ENCODE results near the gene CNN2. TPM values are rescaled to one million over a fixed set of nuclear protein-coding genes. Genes with fewer than 3 reads are reported as not detected.
A peak's percentile ranks its signal among the peaks of the same experiment; 100 is the strongest.

The CNN2 gene
- total and polyA plus RNA-seq, 2 of the 13 experiments (the other 11 are each of a cell fraction or from before 2014, with no cell fraction given) = 63.6 to 70.0 TPM

DNA sequence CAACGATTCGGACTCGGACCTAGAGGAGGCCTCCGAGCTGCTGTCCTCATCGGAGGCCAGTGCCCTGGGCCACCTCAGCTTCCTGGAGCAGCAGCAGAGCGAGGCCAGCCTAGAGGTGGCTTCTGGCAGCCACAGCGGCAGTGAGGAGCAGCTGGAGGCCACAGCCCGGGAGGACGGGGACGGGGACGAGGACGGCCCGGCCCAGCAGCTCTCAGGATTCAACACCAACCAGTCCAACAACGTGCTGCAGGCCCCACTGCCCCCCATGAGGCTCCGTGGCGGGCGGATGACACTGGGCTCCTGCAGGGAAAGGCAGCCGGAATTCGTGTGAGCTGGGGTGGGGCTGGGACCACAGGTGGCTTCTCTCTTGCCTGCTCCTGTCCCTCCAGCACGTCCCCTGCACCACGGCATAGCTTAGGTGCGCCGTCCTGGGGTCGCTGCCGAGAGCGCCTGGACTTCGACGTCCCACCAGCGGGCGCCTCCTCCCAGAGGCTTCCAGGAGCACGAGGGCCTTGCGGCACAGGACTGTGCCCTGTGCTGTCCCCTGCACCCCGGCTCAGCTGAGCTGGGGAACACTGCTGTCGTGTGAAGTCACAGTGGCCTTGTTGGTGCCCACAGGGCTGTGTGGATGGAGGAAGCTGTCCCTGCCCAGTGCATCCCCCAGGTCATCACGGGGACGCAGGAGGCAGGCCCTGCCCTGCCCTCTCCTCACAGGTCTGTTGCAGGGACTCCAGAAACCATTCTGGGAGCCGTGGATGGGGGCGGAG lies 59.5 kb downstream of the CNN2 start (continued):
- no peak for TF ChIP-seq ZNF839 (CRISPR knock-in tag; IDR thresholded peaks at IDR 0.05; ENCODE audit: borderline replicate concordance)
- no peak for TF ChIP-seq HOXA7 (CRISPR knock-in tag; IDR thresholded peaks at IDR 0.05)
- TF ChIP-seq RBAK (CRISPR knock-in tag; IDR thresholded peaks at IDR 0.05) = no peak
- peak; percentile 61; the same call in 1 of the 2 replicates for TF ChIP-seq ZNF589 (CRISPR knock-in tag; conservative IDR thresholded peaks at IDR 0.05)
- TF ChIP-seq SALL1 (CRISPR knock-in tag; IDR thresholded peaks at IDR 0.05) = no peak
- TF ChIP-seq TRIM24 (CRISPR knock-in tag; IDR thresholded peaks at IDR 0.05) = no peak
- no peak for TF ChIP-seq RAD21 (CRISPR knock-in tag; IDR thresholded peaks at IDR 0.05)
- TF ChIP-seq PITX1 (CRISPR knock-in tag; IDR thresholded peaks at IDR 0.05) = no peak
- no peak for TF ChIP-seq ZFP90 (CRISPR knock-in tag; IDR thresholded peaks at IDR 0.05; ENCODE audit: borderline replicate concordance)
- TF ChIP-seq, protein P1, sequence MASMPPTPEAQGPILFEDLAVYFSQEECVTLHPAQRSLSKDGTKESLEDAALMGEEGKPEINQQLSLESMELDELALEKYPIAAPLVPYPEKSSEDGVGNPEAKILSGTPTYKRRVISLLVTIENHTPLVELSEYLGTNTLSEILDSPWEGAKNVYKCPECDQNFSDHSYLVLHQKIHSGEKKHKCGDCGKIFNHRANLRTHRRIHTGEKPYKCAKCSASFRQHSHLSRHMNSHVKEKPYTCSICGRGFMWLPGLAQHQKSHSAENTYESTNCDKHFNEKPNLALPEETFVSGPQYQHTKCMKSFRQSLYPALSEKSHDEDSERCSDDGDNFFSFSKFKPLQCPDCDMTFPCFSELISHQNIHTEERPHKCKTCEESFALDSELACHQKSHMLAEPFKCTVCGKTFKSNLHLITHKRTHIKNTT (CRISPR knock-in tag; IDR thresholded peaks at IDR 0.05) = no peak
- TF ChIP-seq, protein P2, sequence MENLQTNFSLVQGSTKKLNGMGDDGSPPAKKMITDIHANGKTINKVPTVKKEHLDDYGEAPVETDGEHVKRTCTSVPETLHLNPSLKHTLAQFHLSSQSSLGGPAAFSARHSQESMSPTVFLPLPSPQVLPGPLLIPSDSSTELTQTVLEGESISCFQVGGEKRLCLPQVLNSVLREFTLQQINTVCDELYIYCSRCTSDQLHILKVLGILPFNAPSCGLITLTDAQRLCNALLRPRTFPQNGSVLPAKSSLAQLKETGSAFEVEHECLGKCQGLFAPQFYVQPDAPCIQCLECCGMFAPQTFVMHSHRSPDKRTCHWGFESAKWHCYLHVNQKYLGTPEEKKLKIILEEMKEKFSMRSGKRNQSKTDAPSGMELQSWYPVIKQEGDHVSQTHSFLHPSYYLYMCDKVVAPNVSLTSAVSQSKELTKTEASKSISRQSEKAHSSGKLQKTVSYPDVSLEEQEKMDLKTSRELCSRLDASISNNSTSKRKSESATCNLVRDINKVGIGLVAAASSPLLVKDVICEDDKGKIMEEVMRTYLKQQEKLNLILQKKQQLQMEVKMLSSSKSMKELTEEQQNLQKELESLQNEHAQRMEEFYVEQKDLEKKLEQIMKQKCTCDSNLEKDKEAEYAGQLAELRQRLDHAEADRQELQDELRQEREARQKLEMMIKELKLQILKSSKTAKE (CRISPR knock-in tag; IDR thresholded peaks at IDR 0.05; ENCODE audit: borderline replicate concordance) = 0 out of 2 replicates have a peak, but pooled peaks have one; percentile 3
- TF ChIP-seq RBFOX2 (IDR thresholded peaks at IDR 0.05; ENCODE audit: low read depth, low read length) = peak; percentile 79
- TF ChIP-seq, protein P3, sequence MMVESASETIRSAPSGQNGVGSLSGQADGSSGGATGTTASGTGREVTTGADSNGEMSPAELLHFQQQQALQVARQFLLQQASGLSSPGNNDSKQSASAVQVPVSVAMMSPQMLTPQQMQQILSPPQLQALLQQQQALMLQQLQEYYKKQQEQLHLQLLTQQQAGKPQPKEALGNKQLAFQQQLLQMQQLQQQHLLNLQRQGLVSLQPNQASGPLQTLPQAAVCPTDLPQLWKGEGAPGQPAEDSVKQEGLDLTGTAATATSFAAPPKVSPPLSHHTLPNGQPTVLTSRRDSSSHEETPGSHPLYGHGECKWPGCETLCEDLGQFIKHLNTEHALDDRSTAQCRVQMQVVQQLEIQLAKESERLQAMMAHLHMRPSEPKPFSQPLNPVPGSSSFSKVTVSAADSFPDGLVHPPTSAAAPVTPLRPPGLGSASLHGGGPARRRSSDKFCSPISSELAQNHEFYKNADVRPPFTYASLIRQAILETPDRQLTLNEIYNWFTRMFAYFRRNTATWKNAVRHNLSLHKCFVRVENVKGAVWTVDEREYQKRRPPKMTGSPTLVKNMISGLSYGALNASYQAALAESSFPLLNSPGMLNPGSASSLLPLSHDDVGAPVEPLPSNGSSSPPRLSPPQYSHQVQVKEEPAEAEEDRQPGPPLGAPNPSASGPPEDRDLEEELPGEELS (CRISPR knock-in tag; IDR thresholded peaks at IDR 0.05) = no peak
- TF ChIP-seq ZNF768 (CRISPR knock-in tag; IDR thresholded peaks at IDR 0.05) = 0 out of 2 replicates have a peak, but pooled peaks have one; percentile 9
- TF ChIP-seq, protein P4, sequence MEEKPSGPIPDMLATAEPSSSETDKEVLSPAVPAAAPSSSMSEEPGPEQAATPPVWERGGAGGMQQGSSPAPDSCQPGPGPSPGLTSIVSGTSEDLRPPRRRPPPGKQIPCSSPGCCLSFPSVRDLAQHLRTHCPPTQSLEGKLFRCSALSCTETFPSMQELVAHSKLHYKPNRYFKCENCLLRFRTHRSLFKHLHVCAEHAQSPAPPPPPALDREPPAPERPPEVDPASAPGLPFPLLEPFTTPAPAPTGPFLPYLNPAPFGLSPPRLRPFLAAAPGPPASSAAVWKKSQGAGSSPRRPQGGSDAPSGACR (CRISPR knock-in tag; IDR thresholded peaks at IDR 0.05) = no peak
- TF ChIP-seq ARNT (IDR thresholded peaks at IDR 0.05) = no peak
- no peak for TF ChIP-seq KDM6A (CRISPR knock-in tag; IDR thresholded peaks at IDR 0.05; ENCODE audit: low read depth)
- no peak for TF ChIP-seq ZBTB7A (CRISPR knock-in tag; IDR thresholded peaks at IDR 0.05)
- TF ChIP-seq AGO1 (IDR thresholded peaks at IDR 0.05; ENCODE audit: low read depth, low read length, poor library complexity, severe bottlenecking) = peak; percentile 87
- TF ChIP-seq ZNF235 (CRISPR knock-in tag; IDR thresholded peaks at IDR 0.05; ENCODE audit: borderline replicate concordance) = no peak
- TF ChIP-seq, protein P5, sequence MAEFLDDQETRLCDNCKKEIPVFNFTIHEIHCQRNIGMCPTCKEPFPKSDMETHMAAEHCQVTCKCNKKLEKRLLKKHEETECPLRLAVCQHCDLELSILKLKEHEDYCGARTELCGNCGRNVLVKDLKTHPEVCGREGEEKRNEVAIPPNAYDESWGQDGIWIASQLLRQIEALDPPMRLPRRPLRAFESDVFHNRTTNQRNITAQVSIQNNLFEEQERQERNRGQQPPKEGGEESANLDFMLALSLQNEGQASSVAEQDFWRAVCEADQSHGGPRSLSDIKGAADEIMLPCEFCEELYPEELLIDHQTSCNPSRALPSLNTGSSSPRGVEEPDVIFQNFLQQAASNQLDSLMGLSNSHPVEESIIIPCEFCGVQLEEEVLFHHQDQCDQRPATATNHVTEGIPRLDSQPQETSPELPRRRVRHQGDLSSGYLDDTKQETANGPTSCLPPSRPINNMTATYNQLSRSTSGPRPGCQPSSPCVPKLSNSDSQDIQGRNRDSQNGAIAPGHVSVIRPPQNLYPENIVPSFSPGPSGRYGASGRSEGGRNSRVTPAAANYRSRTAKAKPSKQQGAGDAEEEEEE (CRISPR knock-in tag; IDR thresholded peaks at IDR 0.05; ENCODE audit: borderline replicate concordance) = no peak

All from HepG2 (cell line).